ENCODE results near the gene ADARB1. TPM values are rescaled to one million over a fixed set of nuclear protein-coding genes. Genes with fewer than 3 reads are reported as not detected.

The ADARB1 gene
- total RNA-seq, 1 donor from 2014 or later, result 9.7 TPM

DNA sequence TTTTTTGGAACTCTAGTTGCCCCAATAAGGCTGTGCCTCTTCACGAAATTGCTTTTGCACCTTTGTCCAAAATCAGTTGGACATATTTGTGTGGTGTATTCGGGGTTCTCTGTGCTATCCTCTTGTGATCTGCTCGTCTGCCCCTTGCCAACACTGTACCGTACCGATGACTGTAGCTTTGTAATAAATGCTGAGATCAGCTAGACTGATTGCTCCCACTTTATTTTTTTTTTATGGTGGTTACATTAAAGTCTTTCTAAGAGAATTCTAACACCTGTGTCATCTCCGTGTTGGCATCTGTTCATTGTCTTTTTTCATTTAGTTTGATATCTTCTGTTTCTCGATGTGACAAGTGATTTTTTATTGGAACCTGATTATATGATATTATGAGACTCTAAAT is 94.1 kb downstream of the ADARB1 start:
- no peak for DNase-seq (ENCODE audit: low read depth)

DNA sequence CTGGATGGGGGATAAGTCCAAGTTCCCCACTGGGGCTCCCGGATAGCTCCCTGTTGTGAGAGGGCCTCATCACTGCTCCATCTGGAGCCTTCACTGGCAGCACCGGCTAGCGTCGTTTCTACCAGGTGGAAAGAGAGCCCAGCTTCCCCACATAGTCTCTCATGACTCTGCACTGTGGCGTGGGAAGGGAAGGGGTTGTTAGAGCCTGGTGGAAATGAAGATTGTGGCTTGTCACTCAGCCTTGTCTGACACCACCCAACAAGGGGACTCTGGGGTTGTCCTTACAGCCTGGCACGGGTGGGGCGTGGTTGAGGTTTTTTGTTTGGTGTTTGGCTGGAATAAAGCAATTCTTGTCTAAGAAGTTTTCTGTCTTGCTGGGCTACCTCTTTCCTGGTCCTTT is 94.6 kb downstream of the ADARB1 start:
- DNase-seq (ENCODE audit: low read depth), result no peak

DNA sequence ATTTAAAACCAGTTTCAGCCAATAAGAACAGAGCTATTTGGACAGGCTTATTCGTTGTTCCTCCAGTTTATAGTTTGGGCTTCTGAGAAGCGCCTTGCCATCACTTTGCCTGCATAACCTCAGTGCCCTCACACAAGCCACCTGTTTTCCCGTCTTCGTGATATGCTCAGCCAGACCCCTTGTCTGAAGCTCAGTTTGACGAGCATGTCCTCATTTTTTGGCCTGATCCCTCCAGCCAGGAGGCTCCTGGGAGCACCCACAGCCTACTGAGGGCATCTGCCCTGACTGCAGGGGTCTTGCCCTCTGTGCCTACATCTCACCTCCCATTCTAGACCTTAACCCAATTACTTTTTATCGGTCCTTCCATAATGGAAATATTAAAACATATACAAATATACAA is 95.3 kb downstream of the ADARB1 start:
- DNase-seq (ENCODE audit: low read depth), result no peak

- DNase-seq (ENCODE audit: low read depth), result no peak
These were observed 96.6 kb downstream of the ADARB1 start for GRCh38 chr21:45170987-45171386.

- DNase-seq (ENCODE audit: low read depth), result no peak
These were observed 98.0 kb downstream of the ADARB1 start for GRCh38 chr21:45172420-45172819.

- no peak for DNase-seq (ENCODE audit: low read depth)
These were observed 101.1 kb downstream of the ADARB1 start for GRCh38 chr21:45175326-45176095.

DNA sequence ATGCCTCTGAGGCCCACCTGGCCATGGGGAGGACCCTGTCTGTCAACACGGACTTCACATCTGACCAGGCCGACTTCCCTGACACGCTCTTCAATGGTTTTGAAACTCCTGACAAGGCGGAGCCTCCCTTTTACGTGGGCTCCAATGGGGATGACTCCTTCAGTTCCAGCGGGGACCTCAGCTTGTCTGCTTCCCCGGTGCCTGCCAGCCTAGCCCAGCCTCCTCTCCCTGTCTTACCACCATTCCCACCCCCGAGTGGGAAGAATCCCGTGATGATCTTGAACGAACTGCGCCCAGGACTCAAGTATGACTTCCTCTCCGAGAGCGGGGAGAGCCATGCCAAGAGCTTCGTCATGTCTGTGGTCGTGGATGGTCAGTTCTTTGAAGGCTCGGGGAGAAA is 101.8 kb downstream of the ADARB1 start:
- DNase-seq (ENCODE audit: low read depth), result no peak

GRCh38 chr21:45177039-45177438 is 102.7 kb downstream of the ADARB1 start:
- no peak for DNase-seq (ENCODE audit: low read depth)

GRCh38 chr21:45178070-45178608 is 103.8 kb downstream of the ADARB1 start:
- no peak for DNase-seq (ENCODE audit: low read depth)

GRCh38 chr21:45178971-45179370 is 104.6 kb downstream of the ADARB1 start:
- no peak for DNase-seq (ENCODE audit: low read depth)

- no peak for DNase-seq (ENCODE audit: low read depth)
These were observed 105.3 kb downstream of the ADARB1 start for GRCh38 chr21:45179568-45180245.

- DNase-seq (ENCODE audit: low read depth), result no peak
These were observed 105.8 kb downstream of the ADARB1 start for GRCh38 chr21:45180246-45180599.

- DNase-seq (ENCODE audit: low read depth), result no peak
These were observed 108.6 kb downstream of the ADARB1 start for GRCh38 chr21:45182958-45183357.

- DNase-seq (ENCODE audit: low read depth), result no peak
These were observed 109.5 kb downstream of the ADARB1 start for GRCh38 chr21:45183852-45184251.

GRCh38 chr21:45184869-45185268 is 110.5 kb downstream of the ADARB1 start:
- DNase-seq (ENCODE audit: low read depth), result no peak

- DNase-seq (ENCODE audit: low read depth), result no peak
These were observed 112.3 kb downstream of the ADARB1 start for GRCh38 chr21:45186709-45187108.

GRCh38 chr21:45187646-45188045 is 113.3 kb downstream of the ADARB1 start:
- no peak for DNase-seq (ENCODE audit: low read depth)

DNA sequence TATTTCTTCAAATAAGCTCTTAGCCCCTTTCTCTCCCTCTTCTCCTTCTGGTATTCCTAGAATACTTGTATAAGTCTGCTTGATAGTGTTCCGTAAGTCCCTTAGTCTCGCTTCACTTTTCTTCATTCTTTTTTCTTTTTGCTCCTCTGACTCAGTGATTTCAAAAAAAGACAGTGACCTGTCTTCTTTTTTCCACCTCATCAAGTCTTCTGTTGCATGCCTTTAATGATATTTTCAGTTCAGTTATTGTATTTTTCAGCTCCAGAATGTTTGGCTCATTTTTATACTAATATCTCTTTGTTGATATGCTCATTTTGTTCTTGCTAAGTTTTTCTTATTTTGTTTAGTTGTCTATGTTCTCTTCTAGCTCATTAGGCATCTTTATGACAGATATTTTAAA is 115.6 kb downstream of the ADARB1 start:
- no peak for DNase-seq (ENCODE audit: low read depth)

- DNase-seq (ENCODE audit: low read depth), result no peak
These were observed 118.0 kb downstream of the ADARB1 start for GRCh38 chr21:45192332-45192731.

DNA sequence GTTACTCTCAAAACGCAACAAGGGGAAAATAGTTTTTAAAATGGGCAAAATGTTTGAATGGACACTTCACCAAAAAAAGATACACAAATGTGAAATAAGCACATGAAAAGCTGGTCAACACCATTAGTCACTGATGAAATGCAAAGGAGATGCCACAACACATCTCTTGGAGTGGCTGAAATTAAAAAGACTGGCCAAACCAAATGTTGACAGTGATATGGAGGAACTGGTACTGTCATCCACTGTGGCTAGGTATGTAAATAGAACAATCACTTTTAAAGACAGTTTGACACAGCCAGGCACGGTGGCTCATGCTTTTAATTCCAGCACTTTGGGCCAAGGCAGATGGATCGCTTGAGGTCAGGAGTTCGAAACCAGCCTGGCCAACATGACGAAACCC is 122.2 kb downstream of the ADARB1 start:
- DNase-seq (ENCODE audit: low read depth), result no peak

DNA sequence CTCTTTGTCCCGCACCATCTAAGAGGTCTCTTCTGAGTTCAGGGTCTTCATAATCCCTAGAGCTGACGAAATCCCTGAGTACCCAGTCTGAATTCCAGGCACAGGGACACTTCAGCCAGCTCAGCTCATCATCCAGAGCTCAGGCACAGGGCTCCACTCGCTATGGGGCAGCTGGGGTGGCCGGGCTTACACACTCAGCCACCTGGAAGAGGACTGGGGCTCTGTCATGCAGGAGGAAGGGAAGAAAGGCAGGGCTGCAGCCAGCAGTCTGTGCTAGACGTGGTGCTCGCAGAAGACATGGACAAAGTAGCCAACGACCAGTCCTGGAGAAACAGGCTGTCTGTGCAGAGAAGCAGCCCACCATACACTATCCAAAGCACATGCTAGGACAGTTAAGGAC is 124.8 kb downstream of the ADARB1 start:
- no peak for DNase-seq (ENCODE audit: low read depth)

- DNase-seq (ENCODE audit: low read depth), result no peak
These were observed 125.7 kb downstream of the ADARB1 start for GRCh38 chr21:45200031-45200430.

GRCh38 chr21:45200581-45201296 is 126.4 kb downstream of the ADARB1 start:
- no peak for DNase-seq (ENCODE audit: low read depth)
